PFSK-1 (cell line): Measurements from ENCODE around the gene VASH2.

Experiments
- FOXP2 ChIP-seq: optimal IDR thresholded peaks from 2 replicates; pipeline ENCODE3; 2011; ENCODE audit warnings: borderline replicate concordance, control low read depth, inconsistent platforms; ENCODE audit not compliant: insufficient read depth; ENCODE audit errors: extremely low read length, extremely low read depth
- POLR2AphosphoS5 ChIP-seq: IDR thresholded peaks from 2 replicates; pipeline ENCODE4 v1.6.1; 2012; ENCODE audit warnings: low read depth, mild to moderate bottlenecking, control low read depth, low read length, moderate library complexity
- SIN3A ChIP-seq: IDR thresholded peaks from 2 replicates; pipeline ENCODE4 v1.6.1; 2012; ENCODE audit warnings: mild to moderate bottlenecking, low read length, moderate library complexity, borderline replicate concordance; ENCODE audit not compliant: insufficient read depth
- TAF1 ChIP-seq: IDR thresholded peaks from 2 replicates; pipeline ENCODE4 v1.6.1; 2012; ENCODE audit warnings: low read length, control low read depth, borderline replicate concordance; ENCODE audit not compliant: insufficient read depth
- TF ChIP-seq, protein P1 (sequence below), 2 experiments: IDR thresholded peaks; 2 replicates each; pipeline versions ENCODE4 v1.6.1 to v1.8.0; 2011 to 2012; ENCODE audit warnings: low read depth in 2 of 2, low read length in 2 of 2, control low read depth in 1 of 2, inconsistent platforms in 1 of 2, mild to moderate bottlenecking in 1 of 2, moderate library complexity in 1 of 2; ENCODE audit not compliant: insufficient read depth in 1 of 2

The VASH2 gene

DNA sequence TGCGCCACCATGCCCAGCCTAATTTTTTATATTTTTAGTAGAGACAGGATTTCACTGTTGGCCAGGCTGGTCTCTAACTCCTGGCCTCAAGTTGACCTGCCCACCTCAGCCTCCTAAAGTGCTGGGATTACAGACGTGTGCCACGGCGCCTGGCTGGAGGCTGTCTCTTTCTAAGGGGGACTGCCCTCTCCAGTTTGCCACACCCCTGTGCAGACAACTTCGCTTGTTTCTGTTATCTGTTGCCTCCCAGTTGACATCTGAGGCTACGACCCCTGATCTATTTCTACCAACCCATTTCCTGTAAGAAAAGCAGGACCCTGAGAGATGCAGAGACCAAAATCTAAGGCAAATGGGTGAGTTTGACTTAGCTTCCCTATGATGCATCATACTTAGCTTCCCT is 24.0 kb upstream of the VASH2 start:
- TF ChIP-seq TAF1, result no peak
- TF ChIP-seq SIN3A, result no peak
- TF ChIP-seq, protein P1, sequence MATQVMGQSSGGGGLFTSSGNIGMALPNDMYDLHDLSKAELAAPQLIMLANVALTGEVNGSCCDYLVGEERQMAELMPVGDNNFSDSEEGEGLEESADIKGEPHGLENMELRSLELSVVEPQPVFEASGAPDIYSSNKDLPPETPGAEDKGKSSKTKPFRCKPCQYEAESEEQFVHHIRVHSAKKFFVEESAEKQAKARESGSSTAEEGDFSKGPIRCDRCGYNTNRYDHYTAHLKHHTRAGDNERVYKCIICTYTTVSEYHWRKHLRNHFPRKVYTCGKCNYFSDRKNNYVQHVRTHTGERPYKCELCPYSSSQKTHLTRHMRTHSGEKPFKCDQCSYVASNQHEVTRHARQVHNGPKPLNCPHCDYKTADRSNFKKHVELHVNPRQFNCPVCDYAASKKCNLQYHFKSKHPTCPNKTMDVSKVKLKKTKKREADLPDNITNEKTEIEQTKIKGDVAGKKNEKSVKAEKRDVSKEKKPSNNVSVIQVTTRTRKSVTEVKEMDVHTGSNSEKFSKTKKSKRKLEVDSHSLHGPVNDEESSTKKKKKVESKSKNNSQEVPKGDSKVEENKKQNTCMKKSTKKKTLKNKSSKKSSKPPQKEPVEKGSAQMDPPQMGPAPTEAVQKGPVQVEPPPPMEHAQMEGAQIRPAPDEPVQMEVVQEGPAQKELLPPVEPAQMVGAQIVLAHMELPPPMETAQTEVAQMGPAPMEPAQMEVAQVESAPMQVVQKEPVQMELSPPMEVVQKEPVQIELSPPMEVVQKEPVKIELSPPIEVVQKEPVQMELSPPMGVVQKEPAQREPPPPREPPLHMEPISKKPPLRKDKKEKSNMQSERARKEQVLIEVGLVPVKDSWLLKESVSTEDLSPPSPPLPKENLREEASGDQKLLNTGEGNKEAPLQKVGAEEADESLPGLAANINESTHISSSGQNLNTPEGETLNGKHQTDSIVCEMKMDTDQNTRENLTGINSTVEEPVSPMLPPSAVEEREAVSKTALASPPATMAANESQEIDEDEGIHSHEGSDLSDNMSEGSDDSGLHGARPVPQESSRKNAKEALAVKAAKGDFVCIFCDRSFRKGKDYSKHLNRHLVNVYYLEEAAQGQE (IDR thresholded peaks at IDR 0.05; ENCODE audit: insufficient read depth in 1 of 2, low read depth in 2 of 2, low read length in 2 of 2), result no peak
- no peak for TF ChIP-seq FOXP2
- TF ChIP-seq POLR2AphosphoS5, result no peak

DNA sequence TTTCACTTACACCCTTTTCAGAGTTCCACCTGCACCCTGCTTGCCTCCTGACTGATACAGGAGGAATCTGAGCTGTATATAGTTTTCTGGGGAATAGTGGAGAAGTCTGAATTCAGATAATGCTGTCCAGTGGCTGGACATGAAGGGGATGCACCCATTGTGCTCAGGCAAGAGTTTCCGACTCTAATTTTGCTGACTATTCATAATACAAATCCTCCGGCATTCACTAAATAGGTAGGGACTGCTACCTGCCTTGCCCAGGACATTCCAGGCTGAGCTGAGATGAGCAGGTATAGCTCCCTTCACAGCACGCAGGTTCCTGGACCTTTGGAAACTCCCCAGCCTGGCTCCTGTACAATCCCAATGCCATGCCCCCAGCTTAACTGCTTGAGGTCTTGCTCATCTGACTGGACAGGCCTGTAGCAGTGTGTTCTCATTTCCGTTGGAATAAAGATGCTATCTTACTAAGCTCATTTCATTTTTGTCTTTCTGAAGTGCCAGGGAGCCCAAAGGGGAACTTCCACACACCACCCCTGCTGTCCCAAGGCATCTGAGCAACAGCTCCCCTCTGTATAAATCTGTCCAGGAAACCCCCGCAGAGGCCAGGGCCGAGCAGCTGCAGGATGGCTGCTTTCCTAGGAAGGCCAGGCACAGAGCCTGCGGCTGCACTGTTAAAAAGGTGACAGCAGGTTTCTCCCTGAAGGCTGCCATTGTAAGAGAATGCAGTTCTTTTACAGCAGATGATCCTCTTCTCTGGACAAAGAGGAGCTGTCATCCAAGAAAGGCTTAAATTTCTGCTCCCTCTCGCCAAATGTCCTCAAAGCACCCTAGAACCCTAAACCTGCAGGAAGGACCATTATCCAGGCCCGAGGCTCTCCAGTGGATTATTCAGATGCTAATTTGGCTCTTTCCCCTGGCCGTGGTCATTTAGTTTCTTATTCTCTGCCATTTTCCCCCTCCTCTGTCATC is 21.7 kb upstream of the VASH2 start:
- TF ChIP-seq FOXP2, result no peak
- no peak for TF ChIP-seq POLR2AphosphoS5
- TF ChIP-seq, protein P1 (IDR thresholded peaks at IDR 0.05; ENCODE audit: insufficient read depth in 1 of 2, low read depth in 2 of 2, low read length in 2 of 2), result no peak
- no peak for TF ChIP-seq TAF1
- no peak for TF ChIP-seq SIN3A

DNA sequence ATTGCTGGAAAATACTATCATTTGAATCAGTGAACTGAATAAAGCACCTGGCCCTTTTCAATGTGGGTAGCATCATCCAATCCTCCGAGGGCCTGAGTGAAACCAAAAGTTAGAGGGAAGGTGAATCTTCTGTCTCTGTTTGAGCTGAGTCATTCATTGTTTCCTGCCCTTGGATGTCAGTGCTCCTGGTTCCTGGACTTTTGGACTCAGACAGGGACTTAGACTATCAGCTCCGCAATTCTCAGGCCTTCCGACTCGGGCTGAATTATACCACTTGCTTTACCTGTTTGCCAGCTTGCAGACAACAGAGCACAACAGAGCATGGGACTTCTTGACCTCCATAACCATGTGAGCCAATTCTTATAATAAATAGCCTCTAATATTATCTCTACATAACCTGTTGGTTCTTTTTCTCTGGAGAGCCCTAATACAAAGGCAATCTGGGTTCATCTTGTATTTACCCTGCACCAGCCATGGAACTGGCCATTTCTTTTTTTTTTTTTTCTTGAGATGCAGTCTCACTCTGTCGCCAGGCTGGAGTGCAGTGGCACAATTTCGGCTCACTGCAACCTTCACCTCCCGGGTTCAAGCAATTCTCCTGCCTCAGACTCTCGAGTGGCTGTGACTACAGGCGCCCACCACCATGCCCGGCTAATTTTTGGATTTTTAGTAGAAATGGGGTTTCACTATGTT is 19.2 kb upstream of the VASH2 start:
- TF ChIP-seq SIN3A, result no peak
- TF ChIP-seq TAF1, result no peak
- TF ChIP-seq POLR2AphosphoS5, result no peak
- TF ChIP-seq, protein P1 (IDR thresholded peaks at IDR 0.05; ENCODE audit: insufficient read depth in 1 of 2, low read depth in 2 of 2, low read length in 2 of 2), result no peak
- no peak for TF ChIP-seq FOXP2

DNA sequence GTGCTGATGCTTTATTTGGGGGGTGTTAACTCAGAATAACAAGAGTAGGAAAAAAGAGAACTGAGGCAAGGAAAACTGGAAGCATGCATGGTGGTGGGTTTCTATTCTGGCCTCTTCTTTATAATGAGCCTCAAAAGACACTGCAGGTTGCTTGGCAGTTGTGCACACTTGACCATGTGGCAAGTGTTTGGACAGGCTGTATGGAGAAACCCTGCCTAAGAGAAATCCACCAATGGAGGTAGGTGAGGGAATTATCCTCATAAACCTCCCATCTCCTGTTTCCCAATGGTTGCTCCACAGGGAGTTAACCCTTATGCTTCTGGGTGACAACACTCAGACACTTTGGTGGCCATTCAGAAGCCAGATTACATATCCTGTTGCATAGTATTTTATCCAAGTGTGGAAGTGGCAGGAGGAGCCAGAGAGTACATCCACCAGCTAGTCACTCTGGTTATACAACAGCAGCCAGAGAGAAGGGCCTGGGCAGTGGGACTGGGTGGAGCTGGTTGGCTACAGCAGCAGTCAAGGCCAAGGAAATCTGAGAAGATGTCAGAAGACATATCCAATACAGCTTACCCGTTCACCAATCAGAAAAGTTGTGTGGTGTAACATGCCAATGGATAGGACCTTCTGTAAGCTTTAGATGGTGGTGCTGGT is 16.4 kb upstream of the VASH2 start:
- no peak for TF ChIP-seq POLR2AphosphoS5
- TF ChIP-seq, protein P1 (IDR thresholded peaks at IDR 0.05; ENCODE audit: insufficient read depth in 1 of 2, low read depth in 2 of 2, low read length in 2 of 2), result no peak
- TF ChIP-seq SIN3A, result no peak
- TF ChIP-seq TAF1, result no peak
- TF ChIP-seq FOXP2, result no peak
